Measurements from ENCODE around the gene SLC8A3. TPM values are rescaled to one million over a fixed set of nuclear protein-coding genes. Genes with fewer than 3 reads are reported as not detected.

SLC8A3 gene
- total RNA-seq, 4 donors from 2014 or later: 0.19 to 1.1 (median 0.66) TPM

GRCh38 chr14:70149596-70150165 is 39.1 kb downstream of the SLC8A3 start:
- TF ChIP-seq, protein P1, sequence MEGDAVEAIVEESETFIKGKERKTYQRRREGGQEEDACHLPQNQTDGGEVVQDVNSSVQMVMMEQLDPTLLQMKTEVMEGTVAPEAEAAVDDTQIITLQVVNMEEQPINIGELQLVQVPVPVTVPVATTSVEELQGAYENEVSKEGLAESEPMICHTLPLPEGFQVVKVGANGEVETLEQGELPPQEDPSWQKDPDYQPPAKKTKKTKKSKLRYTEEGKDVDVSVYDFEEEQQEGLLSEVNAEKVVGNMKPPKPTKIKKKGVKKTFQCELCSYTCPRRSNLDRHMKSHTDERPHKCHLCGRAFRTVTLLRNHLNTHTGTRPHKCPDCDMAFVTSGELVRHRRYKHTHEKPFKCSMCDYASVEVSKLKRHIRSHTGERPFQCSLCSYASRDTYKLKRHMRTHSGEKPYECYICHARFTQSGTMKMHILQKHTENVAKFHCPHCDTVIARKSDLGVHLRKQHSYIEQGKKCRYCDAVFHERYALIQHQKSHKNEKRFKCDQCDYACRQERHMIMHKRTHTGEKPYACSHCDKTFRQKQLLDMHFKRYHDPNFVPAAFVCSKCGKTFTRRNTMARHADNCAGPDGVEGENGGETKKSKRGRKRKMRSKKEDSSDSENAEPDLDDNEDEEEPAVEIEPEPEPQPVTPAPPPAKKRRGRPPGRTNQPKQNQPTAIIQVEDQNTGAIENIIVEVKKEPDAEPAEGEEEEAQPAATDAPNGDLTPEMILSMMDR (IDR thresholded peaks at IDR 0.05; ENCODE audit: low read depth): no peak

- TF ChIP-seq, protein P1 (IDR thresholded peaks at IDR 0.05; ENCODE audit: low read depth): no peak
Observed at GRCh38 chr14:70148911-70149595, 39.7 kb downstream of the SLC8A3 start.

DNA sequence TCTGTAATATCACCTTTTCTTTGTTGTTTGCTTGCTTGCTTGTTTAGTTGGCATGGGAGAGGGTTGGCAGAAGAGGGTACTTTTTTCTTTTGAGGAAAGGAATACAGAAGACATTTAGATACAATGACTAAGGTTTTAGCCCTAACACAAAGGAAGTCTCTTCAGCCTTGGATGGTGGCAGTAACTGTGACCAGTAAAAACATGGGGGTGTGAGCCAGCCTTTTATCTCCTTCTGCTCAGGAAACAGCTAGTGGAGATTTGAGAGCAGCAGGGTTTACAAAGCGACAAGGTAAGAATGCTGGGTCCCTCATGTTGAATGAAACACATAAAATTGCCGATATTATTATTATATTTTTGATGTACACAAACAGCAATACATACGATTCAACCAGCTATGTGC is 40.4 kb downstream of the SLC8A3 start:
- TF ChIP-seq, protein P1 (IDR thresholded peaks at IDR 0.05; ENCODE audit: low read depth): no peak

DNA sequence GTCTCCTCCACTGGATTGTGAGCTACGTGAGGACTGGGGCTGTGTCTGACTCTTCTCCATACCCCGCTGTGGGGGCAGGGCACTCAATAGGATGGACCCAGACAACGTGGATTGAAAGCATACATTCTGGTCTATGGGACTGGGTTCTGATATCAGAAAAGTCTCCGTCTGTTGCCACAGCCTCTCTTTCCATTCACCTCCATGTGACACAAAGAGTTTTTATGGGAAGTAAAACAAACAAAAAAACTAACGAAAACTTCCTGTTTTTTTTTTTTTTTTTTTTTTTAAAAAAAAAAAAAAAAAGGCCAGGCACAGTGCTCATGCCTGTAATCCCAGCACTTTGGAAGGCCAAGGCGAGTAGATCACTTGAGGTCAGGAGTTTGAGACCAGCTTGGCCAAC is 44.7 kb downstream of the SLC8A3 start:
- TF ChIP-seq, protein P1 (IDR thresholded peaks at IDR 0.05; ENCODE audit: low read depth): no peak

DNA sequence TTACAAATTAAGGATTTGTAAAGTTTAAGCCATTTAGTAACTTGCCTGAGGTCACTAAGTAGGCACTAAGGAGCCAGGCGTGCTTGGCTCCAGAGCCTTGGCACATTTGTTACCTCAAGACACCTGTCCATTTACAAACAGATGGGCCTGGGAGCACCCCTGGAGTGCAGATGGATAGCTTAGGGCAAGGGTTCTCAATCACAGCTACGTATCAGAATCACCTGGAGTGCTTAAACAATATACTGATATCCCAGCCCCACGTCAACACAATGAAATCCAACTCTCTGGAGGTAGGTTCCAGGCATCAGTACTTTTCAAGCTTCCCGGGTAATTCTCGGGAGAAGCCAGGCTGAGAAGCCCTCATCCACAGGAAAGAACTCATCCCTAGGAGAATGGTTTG is 45.4 kb downstream of the SLC8A3 start:
- TF ChIP-seq, protein P1 (IDR thresholded peaks at IDR 0.05; ENCODE audit: low read depth): no peak

DNA sequence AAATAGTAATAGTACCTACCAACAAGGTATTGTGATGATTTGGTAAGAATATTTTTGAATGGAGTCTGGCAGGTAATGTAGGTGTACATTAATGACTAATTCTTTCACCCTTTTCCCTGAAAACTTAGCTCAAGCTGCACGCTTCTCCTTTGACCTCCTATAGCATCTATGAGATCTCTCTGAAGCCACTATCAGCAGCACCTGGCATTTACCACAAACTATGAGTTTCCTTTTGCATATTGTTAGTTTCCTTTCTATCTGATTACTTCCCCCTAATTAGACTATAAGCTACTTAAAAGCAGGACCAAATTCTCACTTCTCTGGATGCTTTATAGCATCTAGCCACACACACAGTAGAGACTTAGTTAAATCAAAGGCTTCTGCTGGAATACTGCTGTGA is 48.1 kb downstream of the SLC8A3 start:
- TF ChIP-seq, protein P1 (IDR thresholded peaks at IDR 0.05; ENCODE audit: low read depth): no peak

- TF ChIP-seq, protein P1 (IDR thresholded peaks at IDR 0.05; ENCODE audit: low read depth): no peak
Observed at GRCh38 chr14:70139384-70139783, 49.4 kb downstream of the SLC8A3 start.

All from subcutaneous adipose tissue (tissue), 4 donors.